ENCODE results near the gene MBOAT1.

GRCh38 chr6:20128018-20128417, 84.3 kb downstream of the MBOAT1 start:
- TF ChIP-seq CTCF (conservative IDR thresholded peaks at IDR 0.05; ENCODE audit: low read length) (no peak), EZH2phosphoT487 (IDR thresholded peaks at IDR 0.05; ENCODE audit: borderline replicate concordance, low read depth, low read length) (no peak)
